ENCODE data around the gene ZNF682.

Gene ZNF682

GRCh38 chr19:20039203-20039723 lies at the start of gene ZNF682:
ZNF682 (minus strand) TSS chr19:20039505; CDS start chr19:20039345, 160 bp downstream.
- TF ChIP-seq CTCF (IDR thresholded peaks at IDR 0.05), result no peak

GRCh38 chr19:20080656-20081055 lies 41.4 kb upstream of the ZNF682 start:
- no peak for TF ChIP-seq CTCF (IDR thresholded peaks at IDR 0.05)

- no peak for TF ChIP-seq CTCF (IDR thresholded peaks at IDR 0.05)
These were observed 40.2 kb upstream of the ZNF682 start for GRCh38 chr19:20079476-20079875.

GRCh38 chr19:20078581-20079031 lies 39.3 kb upstream of the ZNF682 start:
- TF ChIP-seq CTCF (IDR thresholded peaks at IDR 0.05), result no peak

GRCh38 chr19:20077791-20078463 lies 38.6 kb upstream of the ZNF682 start, which contains the start of gene ZNF90:
ZNF90 (plus strand) TSS chr19:20078000; CDS start chr19:20078133, 133 bp downstream.
- no peak for TF ChIP-seq CTCF (IDR thresholded peaks at IDR 0.05)

- TF ChIP-seq CTCF (IDR thresholded peaks at IDR 0.05), result no peak
These were observed 33.6 kb upstream of the ZNF682 start for GRCh38 chr19:20072936-20073335.

GRCh38 chr19:20070691-20071090 lies 31.4 kb upstream of the ZNF682 start:
- no peak for TF ChIP-seq CTCF (IDR thresholded peaks at IDR 0.05)

Data from LNCAP (cell line).